ENCODE results near the gene PRELP. TPM values are rescaled to one million over a fixed set of nuclear protein-coding genes. Genes with fewer than 3 reads are reported as not detected.

The PRELP gene
- total and polyA plus RNA-seq, 9 donors, result 40.9 to 185 (median 97.8) TPM

DNA sequence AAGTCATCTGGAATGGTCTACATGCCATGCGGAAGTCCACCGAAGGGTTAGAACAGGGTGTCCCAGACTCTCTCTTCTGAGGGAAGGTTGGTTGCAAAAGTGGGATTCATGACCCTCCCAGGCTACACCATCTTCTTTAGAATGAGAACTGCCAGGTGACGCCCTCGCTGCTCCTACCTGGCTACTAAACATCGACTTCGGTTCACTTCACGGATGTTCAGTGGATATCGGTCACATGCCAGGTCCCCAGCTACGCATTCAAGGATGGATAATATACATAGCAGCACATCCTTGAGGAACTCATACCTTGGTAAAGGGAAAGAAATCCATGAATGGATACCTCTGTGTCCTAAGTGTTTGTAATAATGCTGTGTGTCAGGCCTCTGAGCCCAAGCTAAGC, 15.0 kb downstream of the PRELP start:
- intact Hi-C loops (cut with DNase I), result no loop called here
- Histone ChIP-seq H3K27me3 (no peaks in the 10 kb centered on the region), H3K9me3 (no peaks in the 10 kb centered on the region), H3K36me3 (no peaks in the 10 kb centered on the region), H3K4me1 (ENCODE audit: insufficient read depth) (peaks cover 15% of the 10 kb centered on the region), H3K27ac (no peak overlapping the region), H3K4me3 (no peak overlapping the region)
- no peak for TF ChIP-seq POLR2A (IDR thresholded peaks at IDR 0.05)
- TF ChIP-seq, protein P1, sequence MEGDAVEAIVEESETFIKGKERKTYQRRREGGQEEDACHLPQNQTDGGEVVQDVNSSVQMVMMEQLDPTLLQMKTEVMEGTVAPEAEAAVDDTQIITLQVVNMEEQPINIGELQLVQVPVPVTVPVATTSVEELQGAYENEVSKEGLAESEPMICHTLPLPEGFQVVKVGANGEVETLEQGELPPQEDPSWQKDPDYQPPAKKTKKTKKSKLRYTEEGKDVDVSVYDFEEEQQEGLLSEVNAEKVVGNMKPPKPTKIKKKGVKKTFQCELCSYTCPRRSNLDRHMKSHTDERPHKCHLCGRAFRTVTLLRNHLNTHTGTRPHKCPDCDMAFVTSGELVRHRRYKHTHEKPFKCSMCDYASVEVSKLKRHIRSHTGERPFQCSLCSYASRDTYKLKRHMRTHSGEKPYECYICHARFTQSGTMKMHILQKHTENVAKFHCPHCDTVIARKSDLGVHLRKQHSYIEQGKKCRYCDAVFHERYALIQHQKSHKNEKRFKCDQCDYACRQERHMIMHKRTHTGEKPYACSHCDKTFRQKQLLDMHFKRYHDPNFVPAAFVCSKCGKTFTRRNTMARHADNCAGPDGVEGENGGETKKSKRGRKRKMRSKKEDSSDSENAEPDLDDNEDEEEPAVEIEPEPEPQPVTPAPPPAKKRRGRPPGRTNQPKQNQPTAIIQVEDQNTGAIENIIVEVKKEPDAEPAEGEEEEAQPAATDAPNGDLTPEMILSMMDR (IDR thresholded peaks at IDR 0.05), result no peak
- no peak for TF ChIP-seq EP300 (IDR thresholded peaks at IDR 0.05)
- DNase-seq, result no peak
- 90 to 93% (median 92%) methylated on average over 9 of the region's 9 CpGs for WGBS, 3 donors

DNA sequence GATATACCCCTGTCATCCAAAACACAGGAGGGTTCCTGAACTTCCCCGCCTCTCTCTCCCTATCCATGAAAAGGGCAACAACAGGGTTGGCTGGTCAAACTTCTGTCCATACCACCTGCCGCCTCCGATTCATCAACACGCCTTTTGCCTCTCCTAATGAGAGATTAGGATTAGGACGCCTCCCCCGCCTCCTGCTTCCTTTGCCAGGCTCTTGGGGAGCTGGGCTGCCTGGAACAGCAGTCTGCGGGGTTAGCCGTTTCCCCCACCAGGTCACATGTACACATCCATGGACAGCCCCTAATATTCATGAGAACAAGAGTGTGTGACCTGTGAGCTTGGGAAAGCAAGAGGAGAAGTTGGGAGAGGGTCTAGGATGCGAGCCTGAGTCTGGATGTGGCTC, 16.1 kb downstream of the PRELP start:
- TF ChIP-seq, protein P1 (IDR thresholded peaks at IDR 0.05), result no peak
- TF ChIP-seq POLR2A (IDR thresholded peaks at IDR 0.05) (no peak), EP300 (IDR thresholded peaks at IDR 0.05) (no peak)

DNA sequence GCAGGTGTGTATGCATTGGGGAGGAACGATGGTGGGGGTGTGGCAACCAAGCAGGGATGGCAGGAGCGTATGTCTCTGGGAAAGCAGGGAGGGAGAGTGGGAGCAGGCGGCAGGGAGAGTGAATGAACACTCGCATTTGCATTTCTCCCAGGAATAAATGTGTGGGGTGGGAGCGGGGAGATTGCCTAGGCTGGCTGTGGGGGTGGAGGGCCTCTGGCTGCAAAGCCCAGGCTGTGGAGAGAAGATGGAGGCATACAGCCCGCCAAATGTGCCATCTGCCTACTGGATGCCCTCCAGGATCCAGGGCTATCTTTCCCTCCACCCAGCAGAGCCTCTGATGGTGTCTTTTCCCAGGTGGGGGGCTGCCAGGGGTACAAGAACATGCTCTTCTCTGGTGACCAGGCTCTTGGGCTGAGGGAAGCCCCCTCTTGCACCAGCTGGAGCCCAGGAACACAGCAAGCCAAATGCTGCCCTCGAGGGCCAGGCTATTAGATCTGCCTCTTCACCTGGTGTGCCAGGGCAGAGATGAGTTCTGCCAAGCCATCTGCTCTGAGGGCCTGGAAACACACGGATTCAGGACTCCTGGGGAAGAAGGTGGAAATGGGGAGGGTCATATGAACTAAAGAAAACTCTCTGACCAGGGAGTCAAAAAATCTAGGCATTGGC, 16.6 kb downstream of the PRELP start:
- H3K9me3 ChIP-seq, result no peaks in the 10 kb centered on the region
- WGBS, 3 donors, result 35 to 43% (median 36%) methylated on average over 8 of the region's 8 CpGs
- H3K4me1 ChIP-seq (ENCODE audit: insufficient read depth), result peaks cover 8% of the 10 kb centered on the region
- intact Hi-C loops (cut with DNase I), result no loop called here
- no peak overlapping the region for H3K27ac ChIP-seq
- no peak for DNase-seq
- H3K36me3 ChIP-seq, result no peaks in the 10 kb centered on the region
- TF ChIP-seq POLR2A (IDR thresholded peaks at IDR 0.05), result no peak
- no peaks in the 10 kb centered on the region for H3K27me3 ChIP-seq
- no peak overlapping the region for H3K4me3 ChIP-seq

More for the DNA sequence above, 16.1 kb downstream of the PRELP start:
- no peaks in the 10 kb centered on the region for H3K9me3 ChIP-seq
- no peaks in the 10 kb centered on the region for H3K27me3 ChIP-seq
- intact Hi-C loops (cut with DNase I), result no loop called here
- H3K27ac ChIP-seq, result peak overlapping the region in 1 of 2 donors; percentile 28
- peaks cover 12% of the 10 kb centered on the region for H3K4me1 ChIP-seq (ENCODE audit: insufficient read depth)
- H3K4me3 ChIP-seq, result no peak overlapping the region
- DNase-seq, result peak in 3 of 5 donors; percentile 44 to 60 (median 49)
- 14 to 19% (median 17%) methylated on average over 9 of the region's 9 CpGs for WGBS, 3 donors
- no peaks in the 10 kb centered on the region for H3K36me3 ChIP-seq

DNA sequence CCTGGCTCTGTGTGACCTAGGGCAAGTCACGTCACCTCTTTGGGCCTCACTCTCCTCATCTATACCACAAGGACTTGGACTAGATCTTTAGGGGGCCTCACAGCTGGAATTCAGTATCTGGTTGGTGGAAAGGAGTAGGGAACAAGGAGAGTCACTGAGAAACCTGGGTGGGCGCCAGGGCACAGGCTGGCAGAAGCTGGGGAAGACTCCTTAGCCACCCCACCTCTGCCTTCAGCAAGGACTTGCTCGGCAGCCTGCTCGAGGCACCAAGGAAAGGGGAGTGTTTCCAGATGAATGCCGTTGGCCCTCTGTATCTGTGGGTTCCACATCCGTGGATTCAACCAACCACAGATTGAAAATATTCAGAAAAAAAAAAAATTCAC, 17.1 kb downstream of the PRELP start:
- intact Hi-C loops (cut with DNase I), result no loop called here
- no peak overlapping the region for H3K4me3 ChIP-seq
- peaks cover 8% of the 10 kb centered on the region for H3K4me1 ChIP-seq (ENCODE audit: insufficient read depth)
- H3K27ac ChIP-seq, result no peak overlapping the region
- no peaks in the 10 kb centered on the region for H3K27me3 ChIP-seq
- TF ChIP-seq, protein P1 (IDR thresholded peaks at IDR 0.05), result no peak
- TF ChIP-seq EP300 (IDR thresholded peaks at IDR 0.05) (no peak), POLR2A (IDR thresholded peaks at IDR 0.05) (no peak)
- no peaks in the 10 kb centered on the region for H3K9me3 ChIP-seq
- H3K36me3 ChIP-seq, result no peaks in the 10 kb centered on the region
- WGBS, 3 donors, result 77 to 84% (median 84%) methylated on average over 6 of the region's 6 CpGs
- no peak for DNase-seq

DNA sequence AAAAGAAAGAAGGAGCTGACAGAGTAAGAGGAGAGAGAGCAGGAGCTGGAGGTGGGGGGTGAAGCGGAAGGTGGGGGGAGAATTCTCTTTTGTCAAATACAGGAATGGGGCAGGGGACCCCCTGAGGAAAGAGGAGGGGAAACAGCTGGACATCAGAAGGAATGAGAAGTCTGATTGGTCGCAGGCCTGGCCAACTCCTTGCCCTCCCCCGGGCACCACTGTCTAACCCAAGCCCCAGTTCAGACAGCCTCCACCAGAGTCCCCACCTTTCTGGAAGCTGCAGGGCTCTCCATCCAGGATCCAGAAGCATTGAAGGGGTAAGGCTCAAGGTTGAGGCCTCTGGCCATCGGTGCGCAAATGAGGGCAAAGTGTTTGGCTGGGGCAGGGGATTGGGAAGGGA, 18.3 kb downstream of the PRELP start, which contains the start of gene OPTC:
Gene OPTC (plus strand): TSS at position 253 of the 400 bp plus-strand sequence. CDS start 1,853 bp downstream, outside the sequence.
- no peak within 1 kb of the TSS for H3K4me3 ChIP-seq
- H3K9me3 ChIP-seq, result no peaks in the 10 kb centered on the region
- TF ChIP-seq EP300 (IDR thresholded peaks at IDR 0.05) (no peak), POLR2A (IDR thresholded peaks at IDR 0.05) (no peak)
- no peaks in the 10 kb centered on the region for H3K27me3 ChIP-seq
- WGBS, 3 donors, result 85 to 86% (median 86%) methylated on average over 5 of the region's 5 CpGs
- intact Hi-C loops (cut with DNase I), result no loop called here
- peaks cover 6% of the 10 kb centered on the region for H3K4me1 ChIP-seq (ENCODE audit: insufficient read depth)
- no peak for DNase-seq
- H3K27ac ChIP-seq, result no peak within 1 kb of the TSS
- H3K36me3 ChIP-seq, result no peaks in the 10 kb centered on the region
